T-helper 2 cell treated with Interferon-gamma antibody and Interleukin-4, amounts not matched to agents 5 μg/mL and 100 μg/mL, for 36 hours (primary cell): ENCODE measurements around the gene N4BP3.
"Not testable (repeated sequence)": the region's sequence is repeated elsewhere in the genome, so short reads cannot be mapped to it uniquely, and the experiment has no call there.

Source experiments
- DNase-seq: peaks from one replicate; pipeline ENCODE4 v3.0.0; 2021; ENCODE audit warnings: low spot score
- H3K27ac Mint-ChIP-seq: one replicate; pipeline ENCODE4 v1.8.0; 2021; ENCODE audit warnings: mild to moderate bottlenecking, mixed read lengths
- H3K27me3 Mint-ChIP-seq: one replicate; pipeline ENCODE4 v1.8.0; 2021; ENCODE audit warnings: low read depth, mixed read lengths
- H3K36me3 Mint-ChIP-seq: one replicate; pipeline ENCODE4 v1.8.0; 2021; ENCODE audit warnings: low read depth, mixed read lengths
- H3K4me1 Mint-ChIP-seq: one replicate; pipeline ENCODE4 v1.8.0; 2021; ENCODE audit warnings: low read depth, mixed read lengths
- H3K4me3 Mint-ChIP-seq: one replicate; pipeline ENCODE4 v1.8.0; 2022; ENCODE audit warnings: mild to moderate bottlenecking, moderate library complexity, mixed read lengths
- H3K9me3 Mint-ChIP-seq: one replicate; pipeline ENCODE4 v1.8.0; 2021; ENCODE audit warnings: mixed read lengths

The N4BP3 gene

DNA sequence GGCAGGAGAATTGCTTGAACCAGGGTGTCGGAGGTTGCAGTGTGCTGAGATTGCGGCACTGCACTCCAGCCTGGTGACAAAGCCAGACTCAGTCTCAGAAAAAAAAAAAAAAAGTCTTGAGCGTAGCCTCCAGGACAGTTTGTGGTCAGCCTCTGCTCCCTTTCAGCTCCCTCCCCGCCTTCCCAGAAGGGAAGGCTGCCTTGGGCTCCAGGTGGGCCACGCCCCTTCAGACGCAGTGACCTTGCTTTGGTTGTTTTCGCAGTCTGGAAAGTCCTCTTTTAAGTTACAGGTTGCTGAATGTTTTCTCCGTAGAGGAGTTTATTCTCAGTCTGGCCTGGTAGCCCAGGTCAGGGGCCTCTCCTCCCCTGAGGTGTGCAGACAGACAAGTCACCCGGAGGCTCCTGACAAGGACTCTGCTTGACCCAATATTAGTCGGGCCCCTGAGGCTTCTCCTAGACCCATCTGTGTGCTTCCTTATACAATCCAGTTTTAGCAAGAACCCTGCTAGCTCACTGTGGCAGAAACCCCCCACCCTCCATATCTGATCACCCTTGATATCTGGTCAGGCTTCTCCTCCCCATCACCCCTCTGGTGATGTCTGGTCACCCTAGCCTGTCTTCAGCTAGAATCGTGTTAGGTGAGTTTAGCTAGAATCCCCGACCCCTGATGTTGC is 31.6 kb upstream of the N4BP3 start:
- Mint-ChIP-seq H3K4me3 (no peak overlapping the region), H3K9me3 (no peaks in the 10 kb centered on the region), H3K27me3 (peaks cover 5% of the 10 kb centered on the region), H3K27ac (no peak overlapping the region), H3K4me1 (no peaks in the 10 kb centered on the region), H3K36me3 (no peaks in the 10 kb centered on the region)
- no peak for DNase-seq

DNA sequence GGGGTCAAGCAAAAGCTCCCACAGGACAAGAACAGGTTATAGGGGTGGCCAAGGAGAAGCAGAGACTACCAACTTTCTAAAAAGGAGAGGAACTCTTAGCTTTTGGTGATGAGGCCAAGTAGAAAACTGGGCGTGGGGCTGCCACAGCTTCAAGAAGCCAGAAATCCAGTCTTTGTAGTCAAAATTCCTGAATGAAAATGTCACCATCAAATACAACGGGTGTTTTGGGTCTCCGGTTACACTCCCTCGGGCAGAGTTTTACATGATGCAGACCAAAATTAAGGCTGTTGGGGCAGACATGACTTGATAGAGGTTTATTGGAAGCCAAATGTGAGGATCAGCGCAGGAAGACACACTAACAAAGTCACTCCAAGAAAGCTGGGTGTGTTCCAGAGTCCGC is 29.4 kb upstream of the N4BP3 start:
- Mint-ChIP-seq H3K27ac (no peak overlapping the region), H3K4me3 (no peak overlapping the region), H3K27me3 (peaks cover 5% of the 10 kb centered on the region), H3K9me3 (no peaks in the 10 kb centered on the region), H3K36me3 (no peaks in the 10 kb centered on the region), H3K4me1 (no peaks in the 10 kb centered on the region)
- no peak for DNase-seq

DNA sequence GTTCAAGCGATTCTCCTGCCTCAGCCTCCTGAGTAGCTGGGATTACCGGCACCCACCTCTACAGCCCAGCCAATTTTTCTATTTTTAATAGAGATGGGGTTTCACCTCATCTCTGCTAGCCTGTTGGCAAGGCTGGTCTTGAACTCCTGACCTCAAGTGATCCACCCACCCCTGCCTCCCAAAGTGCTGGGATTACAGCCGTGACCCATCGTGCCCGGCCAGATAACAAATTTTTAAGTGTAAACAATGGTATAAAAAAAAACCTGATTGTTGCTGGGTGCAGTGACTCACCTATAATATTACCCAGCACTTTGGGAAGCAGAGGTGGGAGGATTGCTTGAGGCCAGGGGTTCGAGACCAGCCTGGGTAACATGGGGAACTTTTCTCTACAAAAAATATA is 28.0 kb upstream of the N4BP3 start:
- no peak overlapping the region for H3K27ac Mint-ChIP-seq
- DNase-seq: no peak
- no peak overlapping the region for H3K4me3 Mint-ChIP-seq
- H3K9me3 Mint-ChIP-seq: no peaks in the 10 kb centered on the region
- H3K4me1 Mint-ChIP-seq: no peaks in the 10 kb centered on the region
- peaks cover 3% of the 10 kb centered on the region for H3K27me3 Mint-ChIP-seq
- H3K36me3 Mint-ChIP-seq: no peaks in the 10 kb centered on the region

DNA sequence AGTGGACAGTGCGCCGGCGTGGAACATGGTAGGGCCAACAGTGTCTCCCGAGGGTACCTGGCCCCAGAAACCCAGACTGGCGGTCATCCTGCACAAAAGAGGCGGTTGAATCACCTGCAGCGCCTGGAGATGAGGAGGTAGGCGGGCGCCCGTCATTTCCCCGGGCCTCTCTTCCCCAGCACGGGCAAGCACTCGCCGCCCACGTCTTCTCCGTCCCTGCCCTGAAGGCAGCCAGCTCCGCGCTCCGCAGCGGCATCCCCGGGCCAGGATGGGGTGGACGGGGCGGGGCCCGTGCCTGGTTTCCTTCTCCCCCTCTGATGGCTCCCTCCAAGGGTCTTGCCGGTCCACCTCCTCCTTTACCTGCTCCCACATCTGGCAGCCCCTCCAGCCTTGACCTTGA is 27.1 kb upstream of the N4BP3 start:
- Mint-ChIP-seq H3K4me3 (no peak overlapping the region), H3K36me3 (peaks cover under 1% of the 10 kb centered on the region), H3K4me1 (peaks cover 2% of the 10 kb centered on the region), H3K9me3 (peaks cover 3% of the 10 kb centered on the region), H3K27me3 (peaks cover 3% of the 10 kb centered on the region), H3K27ac (no peak overlapping the region)
- no peak for DNase-seq

DNA sequence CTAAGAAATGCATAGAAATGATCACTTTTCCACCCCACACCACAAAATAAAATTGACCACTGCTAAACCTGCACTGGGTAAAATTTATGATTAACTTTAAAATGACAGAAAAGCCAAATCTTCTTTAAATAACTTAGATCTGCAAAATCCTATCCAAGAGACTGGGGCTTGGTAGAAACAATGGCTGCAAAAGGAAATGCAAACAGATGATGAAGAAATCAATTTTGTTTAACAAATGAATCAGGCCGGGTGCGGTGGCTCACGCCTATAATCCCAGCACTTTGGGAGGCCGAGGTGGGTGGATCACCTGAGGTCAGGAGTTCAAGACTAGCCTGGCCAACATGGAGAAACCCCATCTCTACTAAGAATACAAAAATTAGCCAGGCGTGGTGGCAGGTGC is 26.1 kb upstream of the N4BP3 start:
- not testable (repeated sequence) for DNase-seq, H3K4me1 Mint-ChIP-seq, H3K36me3 Mint-ChIP-seq, H3K27me3 Mint-ChIP-seq, H3K27ac Mint-ChIP-seq, H3K9me3 Mint-ChIP-seq, H3K4me3 Mint-ChIP-seq

- Mint-ChIP-seq H3K4me3 (no peak overlapping the region), H3K27ac (no peak overlapping the region), H3K36me3 (peaks cover 6% of the 10 kb centered on the region), H3K27me3 (no peaks in the 10 kb centered on the region), H3K4me1 (peaks cover 13% of the 10 kb centered on the region), H3K9me3 (peaks cover 11% of the 10 kb centered on the region)
- peak; percentile 20 for DNase-seq
Observed at GRCh38 chr5:178090856-178091255, 22.5 kb upstream of the N4BP3 start.

DNA sequence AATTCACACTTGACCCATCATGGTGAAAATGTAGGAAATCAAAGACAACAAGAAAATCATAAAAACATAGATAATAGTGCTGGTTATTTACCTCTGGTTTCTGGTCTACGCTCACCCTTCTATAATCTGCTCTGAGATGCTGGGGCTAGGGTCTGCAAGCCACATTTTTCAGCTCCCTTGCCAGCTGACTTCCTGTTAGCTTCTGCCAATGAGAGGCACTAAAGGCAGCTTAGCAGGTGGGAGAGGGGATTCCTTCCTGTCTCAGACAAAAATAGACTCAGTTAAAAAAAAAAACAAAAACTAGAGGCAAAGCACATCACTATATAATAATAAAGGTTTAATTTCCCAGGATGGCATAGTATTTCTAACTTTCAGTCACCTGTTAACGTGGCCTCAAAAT is 20.2 kb upstream of the N4BP3 start:
- Mint-ChIP-seq H3K4me3 (no peak overlapping the region), H3K27ac (no peak overlapping the region), H3K27me3 (no peaks in the 10 kb centered on the region), H3K36me3 (peaks cover 8% of the 10 kb centered on the region), H3K9me3 (peaks cover 15% of the 10 kb centered on the region), H3K4me1 (peaks cover 13% of the 10 kb centered on the region)
- DNase-seq: no peak

DNA sequence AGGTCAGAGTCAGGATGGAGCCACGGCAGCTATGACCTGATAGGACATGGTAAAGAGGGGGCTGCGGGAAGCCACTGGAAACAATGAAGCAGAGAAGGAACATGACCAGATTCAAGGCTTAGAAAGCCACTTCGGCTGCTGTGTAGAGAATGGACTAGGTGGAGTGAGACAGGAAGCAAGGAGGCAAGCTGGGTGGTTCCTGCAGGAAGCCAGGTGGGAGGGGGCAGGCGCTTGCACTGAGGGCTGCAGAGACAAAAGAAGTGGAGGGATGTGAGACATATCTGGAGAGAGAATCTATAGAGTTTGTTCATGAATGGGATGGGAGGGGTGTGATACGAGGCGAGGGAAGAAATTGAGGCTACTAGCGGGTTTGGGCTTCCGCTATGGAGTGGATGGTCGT is 19.0 kb upstream of the N4BP3 start:
- no peak for DNase-seq
- Mint-ChIP-seq H3K4me1 (peaks cover 13% of the 10 kb centered on the region), H3K27me3 (no peaks in the 10 kb centered on the region), H3K9me3 (peaks cover 15% of the 10 kb centered on the region), H3K36me3 (peaks cover 8% of the 10 kb centered on the region), H3K27ac (no peak overlapping the region), H3K4me3 (peak overlapping the region; percentile 9)

- H3K9me3 Mint-ChIP-seq: peaks cover 4% of the 10 kb centered on the region
- no peaks in the 10 kb centered on the region for H3K27me3 Mint-ChIP-seq
- peaks cover 7% of the 10 kb centered on the region for H3K4me1 Mint-ChIP-seq
- H3K27ac Mint-ChIP-seq: no peak overlapping the region
- no peak overlapping the region for H3K4me3 Mint-ChIP-seq
- no peak for DNase-seq
- peaks cover 3% of the 10 kb centered on the region for H3K36me3 Mint-ChIP-seq
Observed at GRCh38 chr5:178098685-178099084, 14.6 kb upstream of the N4BP3 start.

DNA sequence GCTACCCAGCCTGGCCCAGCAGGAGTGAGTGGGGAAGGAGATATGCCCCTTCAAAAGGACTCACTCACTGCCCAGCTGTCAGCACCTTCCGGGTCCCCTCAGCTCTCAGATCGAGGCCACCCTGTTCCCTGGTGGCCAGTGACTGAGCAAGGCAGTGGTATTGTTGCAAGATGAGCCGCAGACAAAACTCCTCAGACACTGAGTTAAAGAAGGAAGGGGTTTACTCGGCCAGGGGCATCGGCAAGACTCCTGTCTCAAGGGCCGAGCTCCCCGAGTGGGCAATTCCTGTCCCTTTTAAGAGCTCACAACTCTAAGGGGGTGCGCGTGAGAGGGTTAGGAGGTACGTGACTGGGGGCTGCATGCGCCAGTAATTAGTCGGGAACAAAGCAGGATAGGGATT is 9.7 kb upstream of the N4BP3 start:
- Mint-ChIP-seq H3K27ac (no peak overlapping the region), H3K4me1 (peaks cover 5% of the 10 kb centered on the region), H3K9me3 (no peaks in the 10 kb centered on the region), H3K36me3 (no peaks in the 10 kb centered on the region), H3K27me3 (no peaks in the 10 kb centered on the region), H3K4me3 (no peak overlapping the region)
- DNase-seq: no peak

- DNase-seq: no peak
- Mint-ChIP-seq H3K36me3 (no peaks in the 10 kb centered on the region), H3K9me3 (no peaks in the 10 kb centered on the region), H3K4me3 (no peak overlapping the region), H3K4me1 (peaks cover 7% of the 10 kb centered on the region), H3K27ac (no peak overlapping the region), H3K27me3 (no peaks in the 10 kb centered on the region)
Observed at GRCh38 chr5:178104492-178104891, 8.8 kb upstream of the N4BP3 start.

GRCh38 chr5:178106086-178106485 is 7.2 kb upstream of the N4BP3 start:
- no peak overlapping the region for H3K27ac Mint-ChIP-seq
- DNase-seq: no peak
- no peaks in the 10 kb centered on the region for H3K36me3 Mint-ChIP-seq
- H3K4me3 Mint-ChIP-seq: no peak overlapping the region
- H3K27me3 Mint-ChIP-seq: peaks cover 5% of the 10 kb centered on the region
- H3K4me1 Mint-ChIP-seq: peaks cover 7% of the 10 kb centered on the region
- H3K9me3 Mint-ChIP-seq: no peaks in the 10 kb centered on the region

- H3K36me3 Mint-ChIP-seq: no peaks in the 10 kb centered on the region
- no peak for DNase-seq
- peaks cover 7% of the 10 kb centered on the region for H3K4me1 Mint-ChIP-seq
- H3K27me3 Mint-ChIP-seq: peaks cover 5% of the 10 kb centered on the region
- H3K27ac Mint-ChIP-seq: no peak overlapping the region
- no peak overlapping the region for H3K4me3 Mint-ChIP-seq
- H3K9me3 Mint-ChIP-seq: no peaks in the 10 kb centered on the region
Observed at GRCh38 chr5:178106556-178107239, 6.6 kb upstream of the N4BP3 start.

GRCh38 chr5:178107756-178108310 is 5.5 kb upstream of the N4BP3 start:
- Mint-ChIP-seq H3K36me3 (no peaks in the 10 kb centered on the region), H3K9me3 (no peaks in the 10 kb centered on the region), H3K4me1 (peaks cover 10% of the 10 kb centered on the region), H3K27ac (no peak overlapping the region), H3K4me3 (no peak overlapping the region), H3K27me3 (peaks cover 13% of the 10 kb centered on the region)
- no peak for DNase-seq
